Lung (tissue), 12 donors: ENCODE results near the gene RPL26. TPM values are rescaled to one million over a fixed set of nuclear protein-coding genes. Genes with fewer than 3 reads are reported as not detected.
"Not testable (repeated sequence)": the region's sequence is repeated elsewhere in the genome, so short reads cannot be mapped to it uniquely, and the experiment has no call there.

Experiments used
- ATAC-seq: fragments of 200-7000 bp; cut with Tn5 transposase; one replicate; pipeline ENCODE4 v1.9.1; 2020; ENCODE audit warnings: moderate number of reproducible peaks; ENCODE audit not compliant: insufficient read depth, low FRiP score
- DNase-seq, 3 donors: peaks; one replicate each; pipeline ENCODE4 v3.0.0-alpha.2; 2013 to 2017
- H3K27ac ChIP-seq, 2 donors: one replicate each; pipeline ENCODE4 v1.5.1; 2013; ENCODE audit warnings: mild to moderate bottlenecking in 2 of 2, moderate library complexity in 2 of 2, control low read depth in 1 of 2, inconsistent platforms in 1 of 2, low read depth in 1 of 2, low read length in 1 of 2
- H3K27me3 ChIP-seq, 3 donors: one replicate each; pipeline ENCODE4 v1.5.1; 2013; ENCODE audit warnings: low read length in 2 of 3; ENCODE audit not compliant: control insufficient read depth in 3 of 3, insufficient read depth in 3 of 3
- H3K36me3 ChIP-seq, 4 donors: one replicate each; pipeline ENCODE4 v1.5.1; 2013; ENCODE audit warnings: low read length in 4 of 4, mild to moderate bottlenecking in 1 of 4, moderate library complexity in 1 of 4; ENCODE audit not compliant: control insufficient read depth in 4 of 4, insufficient read depth in 4 of 4
- H3K4me1 ChIP-seq, 5 donors: one replicate each; pipeline ENCODE4 v1.5.1; 2013; ENCODE audit warnings: low read length in 5 of 5, mild to moderate bottlenecking in 2 of 5, moderate library complexity in 1 of 5; ENCODE audit not compliant: control insufficient read depth in 5 of 5, insufficient read depth in 5 of 5
- H3K4me3 ChIP-seq: one replicate; pipeline ENCODE4 v1.5.1; 2013; ENCODE audit warnings: mild to moderate bottlenecking, control low read depth, moderate library complexity
- H3K9ac ChIP-seq, 2 donors: one replicate each; pipeline ENCODE4 v1.5.1; 2013; ENCODE audit warnings: low read length in 2 of 2, control low read depth in 1 of 2; ENCODE audit not compliant: insufficient read depth in 1 of 2
- H3K9me3 ChIP-seq, 4 donors: one replicate each; pipeline ENCODE4 v1.5.1; 2013; ENCODE audit warnings: low read length in 3 of 4, mild to moderate bottlenecking in 1 of 4, moderate library complexity in 1 of 4; ENCODE audit not compliant: control insufficient read depth in 4 of 4, insufficient read depth in 3 of 4
- WGBS, 2 donors: extraction: QIAGEN DNeasy Blood & Tissue Kit; methylation state at CpG; one replicate each; pipeline ENCODE4 v1.1.7; 2013; 5-methylcytosine and 5-hydroxymethylcytosine counted together
- polyA plus RNA-seq, 2 donors: library from polyadenylated mRNA; stranded (reverse); fragments of 200-250 nt; gene quantifications; one replicate each; pipeline ENCODE4 v1.2.1, GENCODE V29; 2013
- total RNA-seq, 2 donors: library from RNA; depleted of rRNA in 1 of 2; stranded (reverse); fragments of >200 nt in 1 of 2; gene quantifications; one replicate each; pipeline ENCODE4 v1.2.1, GENCODE V29; 2014 to 2021
- TF ChIP-seq, protein P1 (sequence below): IDR thresholded peaks from 2 replicates; pipeline ENCODE4 v1.5.1; 2012; ENCODE audit warnings: mild to moderate bottlenecking; ENCODE audit errors: control extremely low read depth, extremely low read depth
- donor health status: control.
- donor health status: control.
- donor health status: Bipolar disorder and iron deficiency.
- donor health status: healthy.
- donor health status: DM: yes; HTN: yes; CAD: no.

The RPL26 gene
- total and polyA plus RNA-seq, 4 donors: 1,016 to 2,820 (median 2,607) TPM

DNA sequence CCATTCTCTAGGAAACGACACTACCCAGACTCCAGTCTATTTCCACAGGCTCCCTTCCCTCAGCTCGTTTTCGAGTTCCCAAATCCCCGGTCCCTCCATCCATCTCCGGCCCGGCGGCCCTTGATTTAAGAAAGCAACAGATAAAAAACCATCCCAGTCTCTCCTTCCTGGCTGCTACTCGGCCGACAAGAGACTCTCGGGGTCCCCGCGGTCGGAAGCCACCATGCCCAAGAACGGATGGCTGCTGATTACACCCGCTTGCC, 182 bp downstream of the RPL26 start:
- H3K9me3 ChIP-seq: no peaks in the 10 kb centered on the region
- TF ChIP-seq, protein P1, sequence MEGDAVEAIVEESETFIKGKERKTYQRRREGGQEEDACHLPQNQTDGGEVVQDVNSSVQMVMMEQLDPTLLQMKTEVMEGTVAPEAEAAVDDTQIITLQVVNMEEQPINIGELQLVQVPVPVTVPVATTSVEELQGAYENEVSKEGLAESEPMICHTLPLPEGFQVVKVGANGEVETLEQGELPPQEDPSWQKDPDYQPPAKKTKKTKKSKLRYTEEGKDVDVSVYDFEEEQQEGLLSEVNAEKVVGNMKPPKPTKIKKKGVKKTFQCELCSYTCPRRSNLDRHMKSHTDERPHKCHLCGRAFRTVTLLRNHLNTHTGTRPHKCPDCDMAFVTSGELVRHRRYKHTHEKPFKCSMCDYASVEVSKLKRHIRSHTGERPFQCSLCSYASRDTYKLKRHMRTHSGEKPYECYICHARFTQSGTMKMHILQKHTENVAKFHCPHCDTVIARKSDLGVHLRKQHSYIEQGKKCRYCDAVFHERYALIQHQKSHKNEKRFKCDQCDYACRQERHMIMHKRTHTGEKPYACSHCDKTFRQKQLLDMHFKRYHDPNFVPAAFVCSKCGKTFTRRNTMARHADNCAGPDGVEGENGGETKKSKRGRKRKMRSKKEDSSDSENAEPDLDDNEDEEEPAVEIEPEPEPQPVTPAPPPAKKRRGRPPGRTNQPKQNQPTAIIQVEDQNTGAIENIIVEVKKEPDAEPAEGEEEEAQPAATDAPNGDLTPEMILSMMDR: no peak
- WGBS, 2 donors: 2% methylated on average over 15 of the region's 15 CpGs
- no peak for DNase-seq
- peak overlapping the region; percentile 52 to 81 for H3K27ac ChIP-seq
- H3K27me3 ChIP-seq: no peaks in the 10 kb centered on the region
- H3K4me1 ChIP-seq: peaks cover 7 to 21% (median 15%) of the 10 kb centered on the region in 5 donors
- H3K4me3 ChIP-seq: peak overlapping the region; percentile 88
- ATAC-seq: peak; percentile 1
- peak overlapping the region; percentile 66 to 78 for H3K9ac ChIP-seq
- H3K36me3 ChIP-seq: peaks cover 12 to 37% (median 23%) of the 10 kb centered on the region in 4 donors

DNA sequence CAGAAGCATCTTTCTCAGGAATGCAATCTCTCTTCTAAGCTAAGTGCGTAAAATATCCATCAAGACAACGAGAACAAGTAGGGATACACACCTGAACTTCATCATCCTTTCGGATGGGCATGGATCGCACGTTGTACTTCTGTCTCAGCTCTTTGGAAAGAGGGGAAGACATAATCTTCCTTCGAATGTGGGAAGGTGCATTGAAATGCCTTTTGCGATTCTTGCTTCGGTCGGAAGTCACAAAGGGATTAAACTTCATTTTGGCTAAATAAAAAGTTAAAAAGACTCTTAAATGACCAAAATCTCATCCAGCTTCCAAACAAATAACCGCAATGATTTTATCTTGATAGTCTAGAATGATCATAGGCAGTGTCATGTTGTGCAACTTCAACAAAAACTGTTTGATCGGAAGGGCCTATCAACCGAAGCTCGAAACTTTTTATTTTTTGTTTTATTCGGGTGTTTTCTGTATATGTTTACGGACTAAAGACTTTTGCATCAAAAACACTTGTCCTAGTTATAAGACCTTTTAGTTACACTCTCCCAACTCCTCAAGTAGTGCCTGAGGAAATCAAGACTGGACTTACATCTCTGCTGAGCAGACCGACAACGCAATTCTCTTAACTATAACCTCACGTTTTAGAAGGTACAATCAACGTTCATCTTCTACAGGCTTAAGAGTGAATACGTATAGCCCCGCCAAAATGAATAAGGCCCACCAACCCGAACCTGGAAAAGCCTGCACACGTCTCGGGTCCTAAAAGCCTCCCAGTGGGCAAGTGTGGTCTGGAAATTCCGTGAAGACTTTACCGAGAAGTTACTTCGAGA, 727 bp downstream of the RPL26 start:
- ATAC-seq: no peak
- Histone ChIP-seq H3K4me3 (peak overlapping the region; percentile 88), H3K9ac (peak overlapping the region; percentile 66 to 78), H3K36me3 (peaks cover 16 to 41% (median 25%) of the 10 kb centered on the region in 4 donors), H3K27ac (peak overlapping the region in 1 of 2 donors; percentile 81), H3K27me3 (no peaks in the 10 kb centered on the region), H3K9me3 (no peaks in the 10 kb centered on the region), H3K4me1 (peaks cover 7 to 21% (median 15%) of the 10 kb centered on the region in 5 donors)
- DNase-seq: no peak
- WGBS, 2 donors: 17 to 18% methylated on average over 27 of the region's 27 CpGs
- TF ChIP-seq, protein P1: no peak

DNA sequence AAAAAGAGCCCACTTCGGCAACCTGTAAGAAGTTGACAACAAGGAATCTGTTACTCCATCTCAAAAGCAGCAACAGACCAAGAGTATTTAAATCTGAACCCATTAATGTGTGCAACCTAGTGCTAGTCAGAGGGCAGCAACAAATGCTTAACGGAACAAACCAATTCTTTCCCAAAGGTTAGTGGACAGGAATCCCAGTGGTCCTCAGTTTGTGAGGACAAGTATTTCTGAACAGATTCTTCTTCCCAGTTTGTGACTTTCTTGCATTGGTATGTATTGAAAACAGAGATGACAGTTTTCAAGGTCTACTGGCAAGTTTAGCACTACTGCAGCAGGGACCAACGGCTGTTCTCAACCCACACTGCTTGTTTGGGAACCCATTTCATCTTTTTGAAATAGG, 2.9 kb downstream of the RPL26 start:
- Histone ChIP-seq H3K4me1 (peaks cover 7 to 29% (median 16%) of the 10 kb centered on the region in 5 donors), H3K9me3 (no peaks in the 10 kb centered on the region), H3K27me3 (no peaks in the 10 kb centered on the region), H3K4me3 (no peak overlapping the region), H3K9ac (peak overlapping the region in 1 of 2 donors; percentile 8), H3K36me3 (peaks cover 16 to 44% (median 26%) of the 10 kb centered on the region in 4 donors), H3K27ac (no peak overlapping the region)
- TF ChIP-seq, protein P1: no peak
- DNase-seq (no peak), ATAC-seq (no peak)
- 61 to 69% methylated on average over 3 of the region's 3 CpGs for WGBS, 2 donors

DNA sequence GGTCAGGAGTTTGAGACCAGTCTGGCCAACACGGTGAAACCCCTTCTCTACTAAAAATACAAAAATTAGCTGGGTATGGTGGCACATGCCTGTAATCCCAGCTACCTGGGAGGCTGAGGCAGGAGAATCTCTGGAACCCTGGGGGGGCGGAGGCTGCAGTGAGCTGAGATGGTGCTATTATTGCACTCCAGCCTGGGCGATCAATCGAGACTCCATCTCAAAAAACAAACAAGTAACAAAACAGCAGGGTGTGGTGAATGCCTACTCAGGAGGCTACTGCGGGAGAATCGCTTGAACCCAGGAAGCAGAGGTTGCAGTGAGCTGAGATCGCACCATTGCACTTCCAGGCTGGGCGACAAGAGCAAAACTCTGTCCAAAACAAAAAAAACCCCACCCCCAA, 4.9 kb downstream of the RPL26 start:
- H3K9ac ChIP-seq, H3K27ac ChIP-seq, ATAC-seq, H3K4me3 ChIP-seq, H3K9me3 ChIP-seq, H3K27me3 ChIP-seq, DNase-seq: not testable (repeated sequence)
- 85 to 86% methylated on average over 8 of the region's 8 CpGs for WGBS, 2 donors
- peaks cover 7 to 26% (median 13%) of the 10 kb centered on the region in 5 donors for H3K4me1 ChIP-seq
- H3K36me3 ChIP-seq: peaks cover 18 to 44% (median 26%) of the 10 kb centered on the region in 4 donors
